Trophoblast cell (in vitro differentiated cells and primary cell): ENCODE data around the gene SNX21.

Experiments used
- DNase-seq, 2 donors: peaks; one replicate each; pipeline ENCODE4 v3.0.0-alpha.2; 2016
- H2AFZ ChIP-seq: 2 replicates; pipeline ENCODE4 v1.6.1; 2013; ENCODE audit warnings: low read length, moderate library complexity, mild to moderate bottlenecking; ENCODE audit not compliant: insufficient read depth, poor library complexity
- H2AK5ac ChIP-seq: 2 replicates; pipeline ENCODE4 v1.6.1; 2013; ENCODE audit warnings: mild to moderate bottlenecking, low read length
- H2BK120ac ChIP-seq: 2 replicates; pipeline ENCODE4 v1.6.1; 2013; ENCODE audit warnings: low read length, mild to moderate bottlenecking, moderate library complexity; ENCODE audit not compliant: insufficient read depth, poor library complexity
- H2BK12ac ChIP-seq: 2 replicates; pipeline ENCODE4 v1.6.1; 2013; ENCODE audit warnings: mild to moderate bottlenecking, low read length, moderate library complexity
- H2BK5ac ChIP-seq: 2 replicates; pipeline ENCODE4 v1.6.1; 2013; ENCODE audit warnings: low read length, low read depth, moderate library complexity, mild to moderate bottlenecking; ENCODE audit not compliant: poor library complexity
- H3K14ac ChIP-seq: 2 replicates; pipeline ENCODE4 v1.6.1; 2013; ENCODE audit warnings: mild to moderate bottlenecking, low read length
- H3K18ac ChIP-seq: 2 replicates; pipeline ENCODE4 v1.6.1; 2013; ENCODE audit warnings: mild to moderate bottlenecking, low read length
- H3K23ac ChIP-seq: 2 replicates; pipeline ENCODE4 v1.6.1; 2013; ENCODE audit warnings: low read length
- H3K27ac ChIP-seq: 2 replicates; pipeline ENCODE4 v1.5.1; 2013; ENCODE audit warnings: low read depth, mild to moderate bottlenecking, inconsistent platforms, low read length, moderate library complexity
- H3K27me3 ChIP-seq: 2 replicates; pipeline ENCODE4 v1.6.1; 2013; ENCODE audit warnings: inconsistent platforms, mild to moderate bottlenecking, low read length, moderate library complexity; ENCODE audit not compliant: insufficient read depth
- H3K36me3 ChIP-seq, 2 experiments: 1 replicate in 1 of 2; 2 replicates in 1 of 2; pipeline ENCODE4 v1.6.1; 2013; ENCODE audit warnings: low read length in 2 of 2, mild to moderate bottlenecking in 2 of 2, moderate library complexity in 1 of 2; ENCODE audit not compliant: insufficient read depth in 2 of 2, control insufficient read depth in 1 of 2
- H3K4ac ChIP-seq: 2 replicates; pipeline ENCODE4 v1.6.1; 2013; ENCODE audit warnings: low read depth, mild to moderate bottlenecking, low read length, moderate library complexity
- H3K4me1 ChIP-seq, 2 experiments: 1 replicate in 1 of 2; 2 replicates in 1 of 2; pipeline ENCODE4 v1.6.1; 2013; ENCODE audit warnings: low read length in 2 of 2, mild to moderate bottlenecking in 2 of 2, moderate library complexity in 1 of 2; ENCODE audit not compliant: insufficient read depth in 2 of 2, control insufficient read depth in 1 of 2
- H3K4me2 ChIP-seq: 2 replicates; pipeline ENCODE4 v1.6.1; 2013; ENCODE audit warnings: inconsistent platforms, mild to moderate bottlenecking, low read length, moderate library complexity
- H3K4me3 ChIP-seq: 2 replicates; pipeline ENCODE4 v1.5.1; 2013; ENCODE audit warnings: mild to moderate bottlenecking, low read depth, low read length, inconsistent platforms
- H3K79me1 ChIP-seq: one replicate; pipeline ENCODE4 v1.6.1; 2013; ENCODE audit warnings: low read length
- H3K79me2 ChIP-seq: 2 replicates; pipeline ENCODE4 v1.6.1; 2013; ENCODE audit warnings: low read length, mild to moderate bottlenecking; ENCODE audit not compliant: control insufficient read depth, insufficient read depth, poor library complexity
- H3K9ac ChIP-seq: 2 replicates; pipeline ENCODE4 v1.6.1; 2013; ENCODE audit warnings: mild to moderate bottlenecking, low read length
- H3K9me3 ChIP-seq: 2 replicates; pipeline ENCODE4 v1.6.1; 2013; ENCODE audit warnings: low read depth, mild to moderate bottlenecking, control low read depth, inconsistent platforms, low read length; ENCODE audit not compliant: insufficient read depth
- H4K12ac ChIP-seq: 2 replicates; pipeline ENCODE4 v1.6.1; 2013; ENCODE audit warnings: low read depth, mild to moderate bottlenecking, low read length, moderate library complexity
- H4K8ac ChIP-seq: 2 replicates; pipeline ENCODE4 v1.6.1; 2013; ENCODE audit warnings: low read depth, mild to moderate bottlenecking, low read length, moderate library complexity
- H4K91ac ChIP-seq: one replicate; pipeline ENCODE4 v1.6.1; 2013; ENCODE audit warnings: low read depth, mild to moderate bottlenecking, low read length, moderate library complexity
- WGBS: extraction: QIAGEN DNeasy Blood & Tissue Kit; methylation state at CpG from one replicate; pipeline ENCODE4 v1.1.7; 2013; ENCODE audit warnings: missing lambda C conversion rate; ENCODE audit not compliant: insufficient read length, insufficient coverage; ENCODE audit errors: extremely low coverage; 5-methylcytosine and 5-hydroxymethylcytosine counted together

SNX21 gene

DNA sequence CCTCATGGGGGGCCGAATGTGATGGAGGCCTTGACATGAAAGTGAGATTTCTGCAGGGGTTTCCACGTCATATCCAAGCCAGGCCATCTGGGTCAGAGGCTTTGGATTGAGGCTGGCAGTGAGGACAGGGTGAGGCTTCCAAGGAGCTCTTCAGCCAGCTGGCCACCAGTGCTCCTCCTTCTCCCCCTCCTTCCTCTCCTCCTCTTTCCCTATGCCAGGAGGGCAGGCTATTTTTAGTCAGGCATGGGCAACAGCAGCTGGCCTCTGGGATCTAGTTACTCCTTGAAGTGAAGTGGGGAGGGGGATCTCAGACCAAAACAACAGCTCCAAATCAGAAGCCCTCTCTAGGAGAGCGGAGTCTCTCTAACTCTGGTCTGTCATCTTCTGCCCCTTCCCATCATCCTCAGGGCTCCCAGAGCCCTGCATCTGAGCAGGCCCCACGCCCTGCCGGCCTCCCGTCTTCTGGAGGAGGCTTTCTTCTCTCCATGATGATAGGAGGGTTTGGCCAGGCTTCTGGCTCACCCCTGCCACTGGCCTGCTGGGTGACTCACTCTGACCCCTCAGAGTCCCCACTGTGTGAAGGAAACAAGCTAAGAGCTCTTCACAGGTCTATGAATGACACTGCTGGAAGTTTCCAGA lies 7.1 kb upstream of the SNX21 start:
- no peak overlapping the region for H4K91ac ChIP-seq
- WGBS, result no CpG with 5 or more reads among the region's 6 CpGs
- H3K9me3 ChIP-seq, result no peaks in the 10 kb centered on the region
- H2AFZ ChIP-seq, result no peak overlapping the region
- no peaks in the 10 kb centered on the region for H3K36me3 ChIP-seq
- H3K9ac ChIP-seq, result no peak overlapping the region
- H3K4me3 ChIP-seq, result no peak overlapping the region
- no peak overlapping the region for H3K14ac ChIP-seq
- no peaks in the 10 kb centered on the region for H3K79me1 ChIP-seq
- no peak overlapping the region for H4K8ac ChIP-seq
- H3K27me3 ChIP-seq, result no peaks in the 10 kb centered on the region
- H2BK12ac ChIP-seq, result no peak overlapping the region
- no peaks in the 10 kb centered on the region for H3K79me2 ChIP-seq
- H2AK5ac ChIP-seq, result no peak overlapping the region
- H3K4ac ChIP-seq, result no peak overlapping the region
- H2BK120ac ChIP-seq, result no peak overlapping the region
- H3K27ac ChIP-seq, result no peak overlapping the region
- H4K12ac ChIP-seq, result no peak overlapping the region
- no peak overlapping the region for H3K18ac ChIP-seq
- no peak for DNase-seq
- H3K4me2 ChIP-seq, result no peak overlapping the region
- H2BK5ac ChIP-seq, result no peak overlapping the region
- H3K4me1 ChIP-seq, result peaks cover 13 to 14% of the 10 kb centered on the region in 2 experiments
- no peak overlapping the region for H3K23ac ChIP-seq

DNA sequence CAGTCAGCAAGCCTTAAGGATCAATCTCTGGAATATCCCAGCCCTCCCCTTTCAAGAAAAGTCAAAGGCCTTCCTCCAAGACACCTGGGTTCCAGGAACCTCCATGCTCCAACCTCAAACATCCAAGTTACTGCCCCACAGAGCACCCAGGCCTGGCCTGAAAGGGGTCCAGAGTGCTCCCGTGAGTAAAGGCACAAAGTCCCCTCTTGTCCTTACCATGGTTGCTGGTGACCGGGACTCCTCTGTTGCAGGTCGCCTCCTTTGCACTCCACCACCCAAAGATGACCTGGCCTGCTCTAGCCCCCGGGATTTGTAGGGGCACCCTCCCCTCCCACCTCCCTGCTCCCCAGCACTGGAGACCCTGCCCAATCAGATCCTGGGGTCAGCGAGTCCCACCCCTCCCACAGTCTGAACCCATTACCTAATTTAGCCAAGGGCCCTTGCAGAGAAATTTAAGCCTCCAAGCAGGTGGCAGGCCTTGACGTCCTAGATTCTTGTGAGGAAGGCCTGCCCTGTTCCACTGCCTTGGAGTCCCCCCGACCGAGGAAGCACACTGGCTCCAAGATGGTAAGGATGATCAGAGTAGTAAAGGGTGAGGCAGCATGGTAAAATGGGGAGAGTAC lies 6.5 kb upstream of the SNX21 start, which contains the start of gene TNNC2:
Gene TNNC2, minus strand, starts transcription at position 283 of the 623 bp plus-strand sequence. Its CDS starts 64 bp downstream, at position 219.
- WGBS, result no CpG with 5 or more reads among the region's 8 CpGs
- Histone ChIP-seq H3K14ac (no peak within 1 kb of the TSS), H3K4me2 (no peak within 1 kb of the TSS), H3K4me3 (no peak within 1 kb of the TSS), H3K9me3 (no peaks in the 10 kb centered on the region), H3K36me3 (no peaks in the 10 kb centered on the region), H3K4ac (no peak within 1 kb of the TSS), H2BK120ac (no peak within 1 kb of the TSS), H2BK12ac (no peak within 1 kb of the TSS), H3K23ac (no peak within 1 kb of the TSS), H3K4me1 (peaks cover 13 to 14% of the 10 kb centered on the region in 2 experiments), H4K12ac (no peak within 1 kb of the TSS), H3K18ac (no peak within 1 kb of the TSS), H3K27me3 (no peaks in the 10 kb centered on the region), H2AFZ (no peak within 1 kb of the TSS), H3K79me2 (no peaks in the 10 kb centered on the region), H2BK5ac (no peak within 1 kb of the TSS), H4K91ac (no peak within 1 kb of the TSS), H2AK5ac (no peak within 1 kb of the TSS), H3K79me1 (no peaks in the 10 kb centered on the region), H3K9ac (no peak within 1 kb of the TSS), H4K8ac (no peak within 1 kb of the TSS), H3K27ac (no peak within 1 kb of the TSS)
- DNase-seq, result no peak

DNA sequence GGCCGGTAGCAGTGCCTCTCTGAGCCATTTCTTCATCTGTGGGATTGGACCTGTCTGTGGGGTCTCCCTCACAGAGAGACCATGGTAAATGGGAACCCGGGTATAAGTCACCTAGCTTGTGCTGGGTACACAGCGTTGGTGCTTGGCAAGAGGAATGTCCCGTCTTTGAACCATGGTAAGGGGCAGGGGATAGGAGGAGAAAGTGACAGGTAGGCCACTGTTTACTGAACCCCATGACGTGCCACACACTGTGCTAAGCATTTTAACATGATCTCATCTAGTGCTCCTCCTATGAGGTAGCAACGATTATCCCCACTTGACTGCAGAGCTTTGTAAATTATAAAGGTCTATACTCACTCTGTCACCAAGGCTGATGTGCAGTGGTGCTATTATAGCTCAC lies 5.9 kb upstream of the SNX21 start:
- no peak overlapping the region for H3K23ac ChIP-seq
- H3K18ac ChIP-seq, result no peak overlapping the region
- no peak overlapping the region for H2BK120ac ChIP-seq
- no peak overlapping the region for H3K4ac ChIP-seq
- no peak overlapping the region for H3K14ac ChIP-seq
- H3K4me2 ChIP-seq, result no peak overlapping the region
- H3K27ac ChIP-seq, result no peak overlapping the region
- H2BK12ac ChIP-seq, result no peak overlapping the region
- H3K79me2 ChIP-seq, result no peaks in the 10 kb centered on the region
- no peaks in the 10 kb centered on the region for H3K79me1 ChIP-seq
- peaks cover 11% of the 10 kb centered on the region in 2 experiments for H3K4me1 ChIP-seq
- H3K9ac ChIP-seq, result no peak overlapping the region
- no peak overlapping the region for H2AFZ ChIP-seq
- no peak overlapping the region for H3K4me3 ChIP-seq
- no peak for DNase-seq
- H3K36me3 ChIP-seq, result no peaks in the 10 kb centered on the region
- H2BK5ac ChIP-seq, result no peak overlapping the region
- H3K27me3 ChIP-seq, result no peaks in the 10 kb centered on the region
- WGBS, result no CpG with 5 or more reads among the region's 6 CpGs
- no peak overlapping the region for H4K91ac ChIP-seq
- no peak overlapping the region for H4K12ac ChIP-seq
- H4K8ac ChIP-seq, result no peak overlapping the region
- H2AK5ac ChIP-seq, result no peak overlapping the region
- H3K9me3 ChIP-seq, result no peaks in the 10 kb centered on the region

DNA sequence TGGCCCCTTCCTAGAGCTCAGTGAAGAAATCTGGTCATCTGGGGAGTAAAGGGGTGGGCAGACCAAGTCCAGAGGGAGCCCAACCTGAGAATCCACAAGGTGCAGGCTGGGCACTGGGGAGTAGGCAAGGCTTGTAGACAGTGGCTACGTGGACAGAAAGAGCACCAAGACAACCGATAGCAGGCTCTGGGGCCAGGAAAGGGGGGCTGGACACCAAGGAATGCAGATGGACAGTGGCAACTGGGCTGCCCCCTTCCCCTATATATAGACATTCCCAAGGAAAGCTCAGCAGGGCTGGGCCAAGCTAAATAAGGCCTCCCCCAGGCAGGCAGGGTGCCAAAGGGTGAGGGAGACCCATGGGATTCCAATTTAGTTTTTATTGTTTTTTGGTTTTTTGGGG lies 5.0 kb upstream of the SNX21 start:
- H4K12ac ChIP-seq, result no peak overlapping the region
- H3K14ac ChIP-seq, result no peak overlapping the region
- no peaks in the 10 kb centered on the region for H3K9me3 ChIP-seq
- no peak overlapping the region for H2BK120ac ChIP-seq
- H3K18ac ChIP-seq, result no peak overlapping the region
- no peak overlapping the region for H3K4ac ChIP-seq
- no peak overlapping the region for H2AFZ ChIP-seq
- H3K27ac ChIP-seq, result no peak overlapping the region
- H3K4me1 ChIP-seq, result peaks cover 6 to 8% of the 10 kb centered on the region in 2 experiments
- no peak overlapping the region for H2BK5ac ChIP-seq
- H3K27me3 ChIP-seq, result no peaks in the 10 kb centered on the region
- H3K79me1 ChIP-seq, result peaks cover 2% of the 10 kb centered on the region
- no peaks in the 10 kb centered on the region for H3K36me3 ChIP-seq
- no peak overlapping the region for H3K9ac ChIP-seq
- no peak overlapping the region for H2AK5ac ChIP-seq
- no peak overlapping the region for H4K8ac ChIP-seq
- H2BK12ac ChIP-seq, result no peak overlapping the region
- H3K79me2 ChIP-seq, result no peaks in the 10 kb centered on the region
- no peak overlapping the region for H3K23ac ChIP-seq
- H3K4me3 ChIP-seq, result no peak overlapping the region
- DNase-seq, result no peak
- no peak overlapping the region for H3K4me2 ChIP-seq
- WGBS, result no CpG with 5 or more reads among the region's 2 CpGs
- H4K91ac ChIP-seq, result no peak overlapping the region
